HEK293T (cell line): ENCODE data around the gene EMC10.

Experiments
- CTCF ChIA-PET: fragments of 350-600 bp; formaldehyde crosslinking; extraction: SDS; loops from one replicate; lab custom pipeline; 2021; ENCODE audit warnings: antibody characterized with exemption, inconsistent platforms; lab: Yijun Ruan, JAX
- POLR2A ChIA-PET: fragments of 350-600 bp; formaldehyde crosslinking; extraction: SDS; loops from one replicate; lab custom pipeline; 2020; ENCODE audit warnings: antibody characterized with exemption, inconsistent platforms; lab: Yijun Ruan, JAX
- DNase-seq: peaks from one replicate; pipeline ENCODE4 v3.0.0; 2012; ENCODE audit warnings: mixed read lengths; ENCODE audit errors: extremely low spot score
- ARNT ChIP-seq: fragments of 450-650 bp; IDR thresholded peaks from 2 replicates; pipeline ENCODE4 v1.6.1; 2017; ENCODE audit warnings: mild to moderate bottlenecking
- BHLHE40 ChIP-seq: fragments of 450-650 bp; IDR thresholded peaks from 2 replicates; pipeline ENCODE4 v1.6.1; 2016; ENCODE audit warnings: mild to moderate bottlenecking, moderate library complexity, borderline replicate concordance
- CTBP1 ChIP-seq: fragments of 450-650 bp; IDR thresholded peaks from 2 replicates; pipeline ENCODE4 v1.6.1; 2016; ENCODE audit warnings: borderline replicate concordance
- ELF4 ChIP-seq: fragments of 450-650 bp; IDR thresholded peaks from 2 replicates; pipeline ENCODE4 v1.6.1; 2017; ENCODE audit warnings: antibody characterized with exemption
- FOXA1 ChIP-seq: fragments of 450-650 bp; IDR thresholded peaks from 2 replicates; pipeline ENCODE4 v1.6.1; 2016; ENCODE audit warnings: mild to moderate bottlenecking
- FOXK2 ChIP-seq: fragments of 450-650 bp; IDR thresholded peaks from 2 replicates; pipeline ENCODE4 v1.6.1; 2016; ENCODE audit warnings: mild to moderate bottlenecking
- FOXM1 ChIP-seq: fragments of 450-650 bp; IDR thresholded peaks from 2 replicates; pipeline ENCODE4 v1.6.1; 2017; ENCODE audit warnings: mild to moderate bottlenecking, borderline replicate concordance
- HDGF ChIP-seq: fragments of 450-650 bp; IDR thresholded peaks from 2 replicates; pipeline ENCODE4 v1.6.1; 2017; ENCODE audit warnings: antibody characterized with exemption, borderline replicate concordance
- L3MBTL2 ChIP-seq: fragments of 450-650 bp; conservative IDR thresholded peaks from 2 replicates; pipeline ENCODE4 v1.6.1; 2016; ENCODE audit warnings: mild to moderate bottlenecking
- LEF1 ChIP-seq: fragments of 450-650 bp; IDR thresholded peaks from 2 replicates; pipeline ENCODE4 v1.6.1; 2017; ENCODE audit warnings: mild to moderate bottlenecking, borderline replicate concordance
- NFRKB ChIP-seq: fragments of 450-650 bp; IDR thresholded peaks from 2 replicates; pipeline ENCODE4 v1.6.1; 2016; ENCODE audit warnings: mild to moderate bottlenecking, moderate library complexity
- SP1 ChIP-seq: fragments of 450-650 bp; IDR thresholded peaks from 2 replicates; pipeline ENCODE4 v1.6.1; 2017
- SUZ12 ChIP-seq: fragments of 450-650 bp; IDR thresholded peaks from 2 replicates; pipeline ENCODE4 v1.6.1; 2016; ENCODE audit warnings: mild to moderate bottlenecking
- TARDBP ChIP-seq: fragments of 450-650 bp; IDR thresholded peaks from 2 replicates; pipeline ENCODE4 v1.6.1; 2016
- ZNF384 ChIP-seq: fragments of 450-650 bp; IDR thresholded peaks from 2 replicates; pipeline ENCODE4 v1.6.1; 2016
- TF ChIP-seq, protein P1 (sequence below): fragments of 450-650 bp; IDR thresholded peaks from 2 replicates; pipeline ENCODE4 v1.6.1; 2016

The EMC10 gene

GRCh38 chr19:50510121-50510670 is 33.9 kb downstream of the EMC10 start:
- CTCF ChIA-PET = no interaction called here
- DNase-seq = no peak
- TF ChIP-seq CTBP1 = no peak
- POLR2A ChIA-PET = no interaction called here

GRCh38 chr19:50510700-50511068 is 34.4 kb downstream of the EMC10 start:
- TF ChIP-seq L3MBTL2 (no peak), FOXK2 (no peak), ZNF384 (no peak)
- DNase-seq = no peak
- ChIA-PET CTCF (no interaction called here), POLR2A (interaction anchor here (0.6 to 2.1 kb wide), 8 partner anchors 14 to 218 kb away, joined by 3 to 5 read pairs (median 3); partner anchors contain the start of gene NR1H2)

DNA sequence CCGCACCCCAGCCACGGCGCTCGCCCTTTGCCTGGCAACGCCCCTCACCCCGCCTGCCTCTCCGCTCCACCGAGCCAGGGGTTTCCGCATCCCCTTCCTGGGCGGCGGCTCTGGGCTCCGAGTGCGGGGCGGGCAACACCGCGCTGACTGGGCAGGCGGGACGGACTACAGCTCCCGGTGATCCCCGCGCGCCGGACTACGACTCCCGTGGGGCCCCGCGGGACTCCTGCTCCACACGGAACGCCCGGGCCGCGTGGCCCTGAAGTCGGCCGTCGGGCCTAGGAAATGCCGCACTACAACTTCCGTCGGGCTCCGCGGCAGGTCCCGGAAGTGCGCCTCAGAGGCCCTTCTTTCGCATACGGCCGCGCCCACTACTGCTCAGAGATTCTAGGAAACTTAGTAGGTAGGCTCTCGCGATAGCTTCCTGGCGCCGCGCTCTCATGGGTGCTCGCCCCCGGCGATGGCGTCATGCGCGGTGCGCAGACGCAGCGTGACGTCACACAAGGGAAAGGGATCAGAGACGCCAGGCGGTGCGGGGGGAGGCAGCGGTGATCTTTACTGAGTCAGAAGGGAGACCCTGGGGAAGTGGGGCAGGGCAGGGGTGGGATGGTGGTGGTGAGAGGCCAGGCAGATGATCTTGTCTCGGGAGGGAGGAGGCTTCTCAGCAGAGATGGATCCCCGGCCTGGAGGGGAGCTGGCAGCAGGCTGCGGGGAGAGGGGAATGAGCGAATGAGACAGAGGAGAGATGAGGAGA is 34.9 kb downstream of the EMC10 start, which contains the start of gene JOSD2:
Gene JOSD2, minus strand, starts transcription at position 123 of the 754 bp plus-strand sequence. CDS start 760 bp downstream, outside the sequence.
- TF ChIP-seq CTBP1 = peak; percentile 54; the same call in 1 of the 2 replicates
- no peak for TF ChIP-seq NFRKB
- peak; percentile 48; the same call in 1 of the 2 replicates for TF ChIP-seq L3MBTL2
- peak; percentile 93 for TF ChIP-seq ELF4
- peak; percentile 98 for TF ChIP-seq TARDBP
- peak; percentile 98 for DNase-seq
- POLR2A ChIA-PET = interaction anchor here (0.6 to 2.1 kb wide), 11 partner anchors 14 to 217 kb away, joined by 3 to 6 read pairs (median 3); partner anchors contain the start of gene NR1H2
- CTCF ChIA-PET = interaction anchor here (0.7 kb wide), 1 partner anchor 46 kb away, joined by 3 read pairs; no protein-coding TSS in a partner anchor

GRCh38 chr19:50512112-50512998 is 36.0 kb downstream of the EMC10 start:
- TF ChIP-seq HDGF (no peak), ZNF384 (no peak), TARDBP (no peak), FOXK2 (no peak)
- ChIA-PET CTCF (no interaction called here), POLR2A (interaction anchor here (0.9 to 2.1 kb wide), 7 partner anchors 13 to 216 kb away, joined by 3 to 6 read pairs (median 4); partner anchors contain the start of gene NR1H2)
- no peak for DNase-seq

GRCh38 chr19:50512999-50513745 is 36.9 kb downstream of the EMC10 start:
- TF ChIP-seq HDGF = no peak
- TF ChIP-seq TARDBP = no peak
- no peak for TF ChIP-seq ZNF384
- no peak for TF ChIP-seq FOXK2
- TF ChIP-seq FOXA1 = no peak
- TF ChIP-seq FOXM1 = no peak
- no peak for TF ChIP-seq NFRKB
- TF ChIP-seq L3MBTL2 = no peak
- TF ChIP-seq ARNT = no peak
- TF ChIP-seq BHLHE40 = no peak
- no peak for TF ChIP-seq SUZ12
- TF ChIP-seq SP1 = no peak
- TF ChIP-seq ELF4 = no peak
- TF ChIP-seq LEF1 = no peak
- TF ChIP-seq, protein P1, sequence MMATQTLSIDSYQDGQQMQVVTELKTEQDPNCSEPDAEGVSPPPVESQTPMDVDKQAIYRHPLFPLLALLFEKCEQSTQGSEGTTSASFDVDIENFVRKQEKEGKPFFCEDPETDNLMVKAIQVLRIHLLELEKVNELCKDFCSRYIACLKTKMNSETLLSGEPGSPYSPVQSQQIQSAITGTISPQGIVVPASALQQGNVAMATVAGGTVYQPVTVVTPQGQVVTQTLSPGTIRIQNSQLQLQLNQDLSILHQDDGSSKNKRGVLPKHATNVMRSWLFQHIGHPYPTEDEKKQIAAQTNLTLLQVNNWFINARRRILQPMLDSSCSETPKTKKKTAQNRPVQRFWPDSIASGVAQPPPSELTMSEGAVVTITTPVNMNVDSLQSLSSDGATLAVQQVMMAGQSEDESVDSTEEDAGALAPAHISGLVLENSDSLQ = no peak
- DNase-seq = no peak
- POLR2A ChIA-PET = interaction anchor here (0.7 to 1.5 kb wide), 3 partner anchors 9 to 211 kb away, joined by 3 to 6 read pairs (median 4); no protein-coding TSS in a partner anchor
- CTCF ChIA-PET = no interaction called here

DNA sequence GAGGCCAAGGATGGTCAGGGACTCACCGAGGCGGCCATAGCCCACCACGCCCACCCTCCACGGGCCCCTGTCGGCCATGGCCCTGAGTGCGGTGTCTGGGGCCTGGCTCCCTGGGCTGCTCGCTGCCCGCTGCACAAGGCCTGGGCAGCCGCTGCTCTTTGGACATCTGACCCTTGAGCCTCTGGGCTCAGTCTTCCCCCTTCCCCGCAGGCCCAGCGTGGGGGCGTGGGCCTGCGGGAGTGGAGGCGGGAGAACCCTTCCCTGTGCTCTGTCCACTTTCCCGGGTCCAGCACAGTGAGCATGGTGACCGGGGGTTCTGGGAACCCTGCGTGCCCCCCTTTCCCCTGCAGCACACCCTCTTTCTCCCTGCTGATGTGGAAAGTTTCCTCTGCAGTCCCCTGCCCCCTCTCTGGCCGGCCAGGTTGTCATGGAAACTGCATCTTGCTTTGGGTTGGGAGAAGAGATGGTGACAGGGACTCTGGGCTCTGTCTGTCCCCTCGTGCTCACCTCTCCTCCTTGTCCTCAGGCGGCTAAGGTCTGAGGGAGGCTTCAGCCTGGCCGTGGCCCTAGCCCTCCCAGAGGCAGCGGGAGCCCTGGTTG is 37.5 kb downstream of the EMC10 start, which contains the start of gene ASPDH:
Gene ASPDH, minus strand, starts transcription at position 168 of the 600 bp plus-strand sequence. Its CDS starts 90 bp downstream, at position 78.
- TF ChIP-seq NFRKB (no peak), FOXM1 (no peak), SUZ12 (no peak), FOXK2 (no peak), ARNT (no peak), SP1 (no peak), CTBP1 (no peak), LEF1 (no peak), L3MBTL2 (no peak), TARDBP (no peak), ELF4 (no peak), FOXA1 (no peak), BHLHE40 (no peak)
- TF ChIP-seq, protein P1 = no peak
- ChIA-PET CTCF (no interaction called here), POLR2A (interaction anchor here (0.7 kb wide), 1 partner anchor 8 kb away, joined by 3 read pairs; no protein-coding TSS in a partner anchor)
- no peak for DNase-seq
